HCT116 (cell line): ENCODE measurements around the gene CPT1C. TPM values are rescaled to one million over a fixed set of nuclear protein-coding genes. Genes with fewer than 3 reads are reported as not detected.
A peak's percentile ranks its signal among the peaks of the same experiment; 100 is the strongest.

Experiments
- ATAC-seq: fragments of 200-7000 bp; cut with Tn5 transposase; 2 replicates; pipeline ENCODE4 v1.9.1; 2020; ENCODE audit warnings: mild to moderate bottlenecking, moderate library complexity
- BruUV-seq: library from RNA; stranded (reverse); fragments of 400-500 nt; replicated peaks from 2 replicates; lab custom pipeline; 2021; lab: Mats Ljungman, UMichigan
- CTCF ChIA-PET: fragments of 300-600 bp; sonication (Branson Sonifier 250); formaldehyde crosslinking; loops from one replicate; lab custom pipeline; 2021; ENCODE audit warnings: antibody characterized with exemption; lab: Charles Lee
- POLR2A ChIA-PET: fragments of 300-600, 350-600 bp; sonication (Branson Sonifier 250); formaldehyde crosslinking; loops from one replicate; lab custom pipeline; 2021; ENCODE audit warnings: antibody characterized with exemption; lab: Charles Lee
- RAD21 ChIA-PET, 2 experiments: fragments of 300-600 bp; sonication (Branson Sonifier 250); formaldehyde crosslinking; loops; one replicate each; lab custom pipeline; 2023; ENCODE audit warnings: low total read pairs in 2 of 2; ENCODE audit not compliant: uncharacterized antibody in 2 of 2, unreplicated experiment in 2 of 2, low non-redundant PET in 1 of 2; lab: Charles Lee
- DNase-seq: peaks from one replicate; pipeline ENCODE4 v3.0.0-alpha.2; 2010; ENCODE audit warnings: low read depth, low spot score
- H2AFZ ChIP-seq: fragments of 200-600 bp; shearing (Covaris generic), sonication (generic); 2 replicates; pipeline ENCODE4 v1.6.1; 2017; ENCODE audit warnings: low read depth, mixed run types, mixed read lengths, antibody characterized with exemption, low read length; ENCODE audit not compliant: poor library complexity, severe bottlenecking
- H3K27ac ChIP-seq: 2 replicates; pipeline ENCODE4 v1.5.1; 2012; ENCODE audit warnings: low read depth, low read length
- H3K27me3 ChIP-seq: fragments of 200-600 bp; sonication (generic); 2 replicates; pipeline ENCODE4 v1.6.1; 2016; ENCODE audit warnings: mixed run types, low read length, mixed read lengths; ENCODE audit not compliant: insufficient read depth
- H3K36me3 ChIP-seq, 2 experiments: fragments of 200-500 bp in 1 of 2; fragments of 200-600 bp in 1 of 2; sonication (Bioruptor generic) in 1 of 2; sonication (generic) in 1 of 2; 2 replicates each; pipeline versions ENCODE4 v1.5.1 to v1.6.1; 2014 to 2016; ENCODE audit warnings: low read length in 2 of 2, inconsistent platforms in 1 of 2, mixed read lengths in 1 of 2, mixed run types in 1 of 2; ENCODE audit not compliant: insufficient read depth in 2 of 2, control insufficient read depth in 1 of 2
- H3K4me1 ChIP-seq, 2 experiments: fragments of 200-600 bp in 1 of 2; sonication (generic) in 1 of 2; 2 replicates each; pipeline versions ENCODE4 v1.5.1 to v1.6.1; 2012 to 2017; ENCODE audit warnings: low read length in 2 of 2, inconsistent platforms in 1 of 2, mild to moderate bottlenecking in 1 of 2, mixed read lengths in 1 of 2, mixed run types in 1 of 2, moderate library complexity in 1 of 2; ENCODE audit not compliant: insufficient read depth in 2 of 2, control insufficient read depth in 1 of 2
- H3K4me2 ChIP-seq: fragments of 200-600 bp; sonication (generic); 2 replicates; pipeline ENCODE4 v1.6.1; 2017; ENCODE audit warnings: mixed run types, low read length, mixed read lengths
- H3K4me3 ChIP-seq, 2 experiments: fragments of 200-600 bp in 1 of 2; sonication (generic) in 1 of 2; replicated peaks in 1 of 2; 2 replicates each; pipeline ENCODE4 v1.5.1; 2011 to 2016; ENCODE audit warnings: low read length in 2 of 2, control low read depth in 1 of 2, low read depth in 1 of 2, mild to moderate bottlenecking in 1 of 2, mixed read lengths in 1 of 2, mixed run types in 1 of 2
- H3K79me2 ChIP-seq: fragments of 200-600 bp; sonication (generic); 2 replicates; pipeline ENCODE4 v1.6.1; 2017; ENCODE audit warnings: mild to moderate bottlenecking, mixed run types, low read length, moderate library complexity, mixed read lengths; ENCODE audit not compliant: insufficient read depth
- H3K9ac ChIP-seq: fragments of 200-600 bp; sonication (generic); 2 replicates; pipeline ENCODE4 v1.6.1; 2016; ENCODE audit warnings: low read length, mixed read lengths
- H3K9me2 ChIP-seq: fragments of 200-600 bp; sonication (generic), shearing (Covaris generic); 2 replicates; pipeline ENCODE4 v1.6.1; 2017; ENCODE audit warnings: mixed run types, mild to moderate bottlenecking, moderate library complexity; ENCODE audit not compliant: insufficient read depth
- H3K9me3 ChIP-seq, 2 experiments: fragments of 200-500 bp in 1 of 2; fragments of 200-600 bp in 1 of 2; sonication (Bioruptor generic) in 1 of 2; sonication (generic) in 1 of 2; 2 replicates each; pipeline ENCODE4 v1.6.1; 2014 to 2017; ENCODE audit warnings: low read length in 2 of 2, mixed read lengths in 2 of 2, inconsistent platforms in 1 of 2, low read depth in 1 of 2, mild to moderate bottlenecking in 1 of 2, mixed run types in 1 of 2, moderate library complexity in 1 of 2; ENCODE audit not compliant: control insufficient read depth in 1 of 2, insufficient read depth in 1 of 2
- H4K20me1 ChIP-seq: fragments of 200-600 bp; sonication (generic), shearing (Covaris generic); 2 replicates; pipeline ENCODE4 v1.6.1; 2017; ENCODE audit warnings: mixed run types, mild to moderate bottlenecking, moderate library complexity; ENCODE audit not compliant: insufficient read depth
- EGR1 ChIP-seq: IDR thresholded peaks from 2 replicates; pipeline ENCODE4 v1.6.1; 2012; ENCODE audit warnings: low read depth
- ELF1 ChIP-seq: IDR thresholded peaks from 2 replicates; pipeline ENCODE4 v1.6.1; 2012; ENCODE audit warnings: low read depth, borderline replicate concordance
- EZH2 ChIP-seq: fragments of 200-600 bp; sonication (generic); IDR thresholded peaks from 2 replicates; pipeline ENCODE4 v1.6.1; 2017; ENCODE audit warnings: antibody characterized with exemption, mixed run types
- FOSL1 ChIP-seq: IDR thresholded peaks from 2 replicates; pipeline ENCODE4 v1.6.1; 2012; ENCODE audit warnings: low read depth
- JUND ChIP-seq: IDR thresholded peaks from 2 replicates; pipeline ENCODE4 v1.6.1; 2012
- POLR2A ChIP-seq: IDR thresholded peaks from 2 replicates; pipeline ENCODE4 v1.7.0; 2011; ENCODE audit warnings: borderline replicate concordance; ENCODE audit not compliant: insufficient read depth, insufficient read length; ENCODE audit errors: extremely low read depth
- RAD21 ChIP-seq: IDR thresholded peaks from 2 replicates; pipeline ENCODE4 v1.6.1; 2012; ENCODE audit warnings: low read depth, mild to moderate bottlenecking
- SP1 ChIP-seq: IDR thresholded peaks from 2 replicates; pipeline ENCODE4 v1.6.1; 2012; ENCODE audit warnings: low read depth
- YY1 ChIP-seq: IDR thresholded peaks from 2 replicates; pipeline ENCODE4 v1.6.1; 2011; ENCODE audit warnings: low read length, low read depth, moderate library complexity, mild to moderate bottlenecking; ENCODE audit not compliant: insufficient replicate concordance; ENCODE audit errors: extremely low read depth
- ZFX ChIP-seq: fragments of 450-650 bp; IDR thresholded peaks from 2 replicates; pipeline ENCODE4 v1.6.1; 2017
- ZNF274 ChIP-seq: fragments of 200-500 bp; sonication (Bioruptor generic); IDR thresholded peaks from 2 replicates; pipeline ENCODE4 v1.6.1; 2014; ENCODE audit warnings: mild to moderate bottlenecking, low read depth, low read length, inconsistent platforms
- intact Hi-C: fragments of 100-400 bp; cut with micrococcal nuclease; formaldehyde crosslinking; loops from 2 replicates; pipeline ENCODE4 v1.10.0; 2022
- total RNA-seq: library from RNA; stranded (reverse); gene quantifications from one replicate; pipeline ENCODE4 v1.2.1, GENCODE V29; 2021; ENCODE audit not compliant: unreplicated experiment

Gene CPT1C
- total RNA-seq, 1 experiment from 2014 or later, result 12.0 TPM

DNA sequence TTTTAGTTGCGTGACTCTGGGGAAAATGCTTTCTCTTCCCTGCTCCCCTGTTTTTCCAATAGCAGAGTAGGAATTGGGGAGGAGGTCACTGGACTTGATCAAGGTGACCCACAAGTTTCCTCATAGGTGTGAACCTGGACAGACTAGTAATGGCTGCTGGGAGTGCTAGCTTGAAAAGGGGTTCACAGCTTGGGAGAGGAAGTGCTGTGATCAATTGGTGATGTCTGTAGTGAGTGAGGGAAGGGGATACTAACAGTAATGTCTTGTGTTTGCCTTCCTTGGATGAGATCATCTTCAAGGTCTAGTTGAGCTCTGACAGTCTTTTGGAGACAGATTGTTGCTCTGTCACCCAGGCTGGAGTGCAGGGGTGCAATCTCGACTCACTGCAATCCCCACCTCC, 23.4 kb upstream of the CPT1C start (continued):
- no peak for TF ChIP-seq ELF1
- no peak for TF ChIP-seq JUND
- no peak for TF ChIP-seq FOSL1
- no peak for TF ChIP-seq RAD21
- TF ChIP-seq SP1, result no peak
- TF ChIP-seq POLR2A, result no peak
- TF ChIP-seq YY1, result no peak

DNA sequence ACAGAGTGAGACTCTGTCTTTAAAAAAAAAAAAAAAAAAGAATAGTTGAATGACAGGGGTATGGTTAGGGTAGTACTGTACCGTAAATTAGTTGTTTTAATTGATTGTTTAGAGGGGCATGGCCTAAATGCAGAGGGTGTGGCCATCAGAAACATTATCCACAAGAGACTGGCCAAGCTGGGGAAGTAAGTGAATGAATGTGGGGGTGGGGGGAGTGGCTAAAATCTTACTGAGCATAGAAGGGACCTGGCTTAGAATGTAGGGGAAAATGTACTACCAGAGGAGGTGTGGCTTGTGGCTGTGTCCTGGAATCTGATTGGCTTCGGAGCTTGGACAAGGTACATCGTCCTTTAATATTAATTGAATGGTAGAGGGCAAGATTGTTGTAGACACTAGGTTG, 21.4 kb upstream of the CPT1C start:
- BruUV-seq, result no TSS peak
- RAD21 ChIA-PET, result no interaction called here
- Histone ChIP-seq H3K27me3 (no peaks in the 10 kb centered on the region), H2AFZ (no peak overlapping the region), H3K9me3 (no peaks in the 10 kb centered on the region), H3K79me2 (peaks cover 42% of the 10 kb centered on the region), H3K4me2 (no peak overlapping the region), H3K9me2 (no peaks in the 10 kb centered on the region), H3K27ac (no peak overlapping the region), H3K4me1 (peaks cover 13 to 31% of the 10 kb centered on the region in 2 experiments; a peak in 3 of 4 replicates), H3K4me3 (no peak overlapping the region), H3K36me3 (peaks cover 3 to 19% of the 10 kb centered on the region in 2 experiments; a peak in 2 of 4 replicates), H4K20me1 (no peaks in the 10 kb centered on the region), H3K9ac (no peak overlapping the region)
- DNase-seq (no peak), ATAC-seq (no peak)
- intact Hi-C loops, result no loop called here
- POLR2A ChIA-PET, result interaction anchor here (1.6 kb wide), 1 partner anchor 27 kb away, joined by 3 read pairs; the partner anchor contains the start of gene SCAF1
- CTCF ChIA-PET, result interaction anchor here (0.7 to 1.3 kb wide), 2 partner anchors 11 to 407 kb away, joined by 4 read pairs; no protein-coding TSS in a partner anchor
- TF ChIP-seq POLR2A (no peak), FOSL1 (no peak), YY1 (no peak), EGR1 (peak; percentile 46; the same call in 1 of the 2 replicates), EZH2 (no peak), ZNF274 (no peak), ZFX (no peak)
